LNCaP clone FGC (cell line): ENCODE data around the gene PWWP2B.
A peak's percentile ranks its signal among the peaks of the same experiment; 100 is the strongest.

Source experiments
- DNase-seq: peaks from one replicate; pipeline ENCODE4 v3.0.0-alpha.2; 2011; ENCODE audit warnings: low read depth
- H3K4me3 ChIP-seq: 2 replicates; pipeline ENCODE4 v1.5.1; 2011; ENCODE audit warnings: mild to moderate bottlenecking, low read depth, low read length, control low read depth
- TF ChIP-seq, protein P1 (sequence below): IDR thresholded peaks from 2 replicates; pipeline ENCODE4 v1.5.1; 2012; ENCODE audit warnings: mild to moderate bottlenecking; ENCODE audit not compliant: control insufficient read depth, insufficient read depth; ENCODE audit errors: extremely low read depth

Gene PWWP2B

DNA sequence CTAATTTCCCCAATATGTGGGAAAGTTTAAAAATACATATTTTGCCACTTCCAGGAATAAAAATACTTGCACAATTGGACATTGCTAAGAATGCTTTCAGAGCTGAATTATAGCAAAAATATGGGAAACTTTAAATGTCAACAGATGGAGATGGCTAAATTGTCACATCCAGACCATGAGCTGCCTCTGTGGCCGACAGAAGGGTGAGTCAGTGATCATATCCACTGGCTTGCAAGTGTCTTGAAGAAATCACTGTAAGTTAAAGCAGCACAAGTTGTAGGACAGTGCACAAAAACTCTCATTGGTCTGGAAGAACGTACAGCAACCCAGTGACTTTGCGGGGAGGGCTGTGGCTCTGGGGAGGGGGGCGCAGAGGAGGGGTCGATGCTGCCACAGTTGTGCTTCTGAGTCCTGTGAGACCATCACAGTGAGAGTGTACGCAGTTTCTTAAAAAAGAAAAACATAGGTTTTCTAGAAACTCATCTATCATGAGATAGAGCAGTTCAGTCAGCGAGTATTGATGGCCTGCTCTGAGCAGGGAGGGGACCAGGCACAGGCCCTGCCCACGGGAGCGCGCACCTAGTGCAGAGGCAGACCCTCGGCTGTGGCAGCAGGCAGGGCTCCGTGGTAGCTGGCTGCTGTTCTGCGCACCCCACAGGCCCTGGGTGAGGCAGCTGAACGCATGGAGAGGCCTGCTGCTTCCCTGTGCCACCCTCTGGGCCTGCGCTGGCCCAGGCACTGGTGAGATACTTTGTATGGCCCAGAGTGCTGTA lies 39.5 kb upstream of the PWWP2B start:
- DNase-seq: no peak
- no peak overlapping the region for H3K4me3 ChIP-seq
- TF ChIP-seq, protein P1, sequence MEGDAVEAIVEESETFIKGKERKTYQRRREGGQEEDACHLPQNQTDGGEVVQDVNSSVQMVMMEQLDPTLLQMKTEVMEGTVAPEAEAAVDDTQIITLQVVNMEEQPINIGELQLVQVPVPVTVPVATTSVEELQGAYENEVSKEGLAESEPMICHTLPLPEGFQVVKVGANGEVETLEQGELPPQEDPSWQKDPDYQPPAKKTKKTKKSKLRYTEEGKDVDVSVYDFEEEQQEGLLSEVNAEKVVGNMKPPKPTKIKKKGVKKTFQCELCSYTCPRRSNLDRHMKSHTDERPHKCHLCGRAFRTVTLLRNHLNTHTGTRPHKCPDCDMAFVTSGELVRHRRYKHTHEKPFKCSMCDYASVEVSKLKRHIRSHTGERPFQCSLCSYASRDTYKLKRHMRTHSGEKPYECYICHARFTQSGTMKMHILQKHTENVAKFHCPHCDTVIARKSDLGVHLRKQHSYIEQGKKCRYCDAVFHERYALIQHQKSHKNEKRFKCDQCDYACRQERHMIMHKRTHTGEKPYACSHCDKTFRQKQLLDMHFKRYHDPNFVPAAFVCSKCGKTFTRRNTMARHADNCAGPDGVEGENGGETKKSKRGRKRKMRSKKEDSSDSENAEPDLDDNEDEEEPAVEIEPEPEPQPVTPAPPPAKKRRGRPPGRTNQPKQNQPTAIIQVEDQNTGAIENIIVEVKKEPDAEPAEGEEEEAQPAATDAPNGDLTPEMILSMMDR: no peak

DNA sequence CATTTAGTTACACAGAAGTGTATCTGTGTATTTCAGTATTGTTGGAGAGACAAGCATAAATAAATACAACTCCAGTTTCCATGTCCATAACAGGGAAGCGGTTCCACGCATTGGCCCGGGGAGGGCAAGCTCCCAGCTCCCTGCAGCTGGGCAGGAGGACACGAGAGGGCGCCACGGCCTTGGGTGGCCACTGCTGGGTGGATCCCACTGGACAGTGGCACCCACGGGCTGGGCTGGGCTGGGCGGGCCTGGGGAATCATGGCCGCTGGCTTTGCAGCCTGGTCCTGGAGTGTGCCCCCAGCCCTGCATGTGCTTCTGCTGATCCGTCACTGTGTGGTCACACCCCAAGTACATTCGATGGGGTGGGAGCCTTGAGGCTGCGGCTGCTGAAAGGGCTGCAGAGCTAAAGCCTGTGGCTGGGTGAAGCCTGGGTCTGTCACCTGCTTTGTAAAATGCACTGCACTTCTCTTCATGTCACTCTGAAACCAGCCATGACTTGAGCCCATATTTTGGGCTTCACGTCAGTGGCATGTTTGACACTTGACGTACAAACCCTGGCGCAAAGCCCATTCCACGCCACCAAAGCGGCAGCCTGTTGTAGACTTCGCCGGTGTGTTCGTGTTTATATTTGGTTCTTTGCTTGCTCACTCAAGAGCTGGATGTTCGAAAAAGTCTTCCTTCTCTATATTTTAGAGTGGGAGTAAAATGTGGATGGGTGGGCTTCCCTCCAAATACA lies 37.5 kb upstream of the PWWP2B start:
- no peak overlapping the region for H3K4me3 ChIP-seq
- TF ChIP-seq, protein P1: peak; percentile 24; the same call in 1 of the 2 replicates
- DNase-seq: no peak

DNA sequence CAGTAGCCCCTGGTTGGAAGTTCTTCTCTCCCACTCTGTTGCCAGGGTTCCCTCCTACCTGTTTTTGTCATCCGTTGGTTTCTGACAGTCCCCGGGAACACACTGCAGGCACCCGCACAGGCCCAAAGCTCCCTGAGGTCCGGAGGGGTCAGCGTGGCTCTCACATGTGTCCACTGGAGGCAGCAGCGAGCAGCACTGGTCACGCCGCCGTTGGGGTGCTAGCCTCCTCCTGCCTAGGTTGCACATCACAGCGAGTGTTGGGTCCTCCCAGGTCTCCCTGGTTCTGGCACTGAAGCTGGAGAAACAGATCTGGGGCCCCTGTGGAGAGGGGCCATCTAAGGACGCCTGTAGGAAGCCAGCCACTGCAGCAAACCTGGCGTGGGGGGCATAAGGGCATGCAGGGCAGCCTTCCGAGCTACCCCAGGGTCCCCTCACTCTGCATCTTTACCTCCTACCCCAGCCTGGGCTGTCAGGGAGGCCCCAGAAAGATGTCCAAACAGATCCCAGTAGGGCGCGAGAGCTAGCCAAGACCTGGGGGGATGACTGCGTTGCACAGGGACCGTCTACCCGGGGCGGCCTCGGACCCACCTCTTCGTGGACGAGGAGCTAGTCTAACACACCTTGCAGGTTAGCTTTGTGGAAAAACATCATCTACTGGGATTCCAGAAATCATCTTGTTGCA lies 36.1 kb upstream of the PWWP2B start:
- H3K4me3 ChIP-seq: no peak overlapping the region
- TF ChIP-seq, protein P1: peak; percentile 70
- DNase-seq: no peak

DNA sequence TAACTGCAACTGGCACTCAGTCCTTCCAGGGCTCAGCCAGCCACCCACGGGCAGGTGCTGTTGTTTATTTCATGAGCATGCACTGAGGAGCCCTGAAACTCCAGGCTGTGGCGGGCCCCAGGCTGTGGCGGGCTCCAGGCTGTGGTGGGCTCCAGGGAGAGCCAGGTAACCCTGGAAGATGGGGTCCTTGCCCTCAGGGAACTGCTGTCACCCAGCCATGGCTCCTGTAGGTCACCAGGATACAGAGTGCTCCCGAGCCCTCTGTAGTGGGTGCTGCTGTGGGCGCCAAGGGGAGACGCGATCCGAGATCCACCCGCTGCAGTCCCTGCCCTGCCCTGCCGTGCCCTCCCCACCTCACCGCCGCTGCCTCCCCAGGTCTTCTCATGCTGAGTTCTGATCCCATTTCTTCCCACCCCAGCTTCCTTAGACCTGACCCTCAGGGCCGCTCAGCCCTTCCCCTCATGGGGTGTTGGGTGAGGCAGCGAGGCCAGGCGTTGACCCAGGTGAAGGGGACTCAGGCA lies 35.4 kb upstream of the PWWP2B start:
- TF ChIP-seq, protein P1: no peak
- DNase-seq: no peak

DNA sequence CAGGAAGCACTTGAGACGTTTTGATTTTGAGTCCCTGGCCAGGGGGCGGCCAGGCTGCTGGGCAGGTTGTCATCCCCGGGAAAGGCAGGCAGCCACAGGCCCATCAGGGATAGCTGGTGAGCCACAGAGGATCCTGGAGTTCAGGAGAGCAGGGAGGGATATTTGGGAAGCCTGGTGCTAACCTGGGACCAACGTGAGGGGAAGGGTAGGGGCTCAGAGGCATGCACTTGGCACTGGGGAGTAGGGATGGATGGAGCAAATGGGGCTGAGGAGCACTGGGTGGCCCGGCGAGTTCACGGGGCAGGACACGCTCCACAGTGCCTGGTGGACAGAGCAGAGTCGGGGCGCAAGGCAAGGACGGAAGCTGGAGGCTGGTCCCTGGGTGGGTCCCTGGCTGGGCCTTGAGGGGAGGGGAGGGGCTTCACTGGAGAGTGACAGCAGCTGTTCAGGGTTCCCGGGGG lies 34.8 kb upstream of the PWWP2B start:
- no peak overlapping the region for H3K4me3 ChIP-seq
- no peak for DNase-seq
- TF ChIP-seq, protein P1: no peak

More for the DNA sequence above, 35.4 kb upstream of the PWWP2B start:
- H3K4me3 ChIP-seq: no peak overlapping the region

DNA sequence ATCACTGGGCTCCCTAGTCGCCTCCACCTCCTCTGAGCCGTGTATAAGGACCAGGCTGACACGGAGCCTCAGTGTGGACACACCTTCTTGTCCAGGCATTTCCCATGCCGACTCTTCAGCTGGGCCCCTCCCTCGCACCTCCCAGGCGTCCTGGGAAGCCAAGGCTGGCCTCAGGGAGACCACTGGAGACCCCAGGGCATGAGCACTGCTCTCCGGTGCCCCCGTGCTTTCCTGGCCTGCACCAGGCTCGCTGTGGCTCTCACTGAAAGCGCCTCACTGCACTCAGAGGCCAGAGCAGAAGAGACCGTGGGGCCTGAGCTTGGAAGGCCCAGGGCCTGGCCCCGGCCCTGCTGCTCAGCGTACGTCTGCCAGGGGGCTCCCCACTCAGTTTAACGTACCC lies 33.6 kb upstream of the PWWP2B start:
- H3K4me3 ChIP-seq: no peak overlapping the region
- TF ChIP-seq, protein P1: no peak
- no peak for DNase-seq
